T-helper 1 cell treated with Interleukin-12 subunit alpha and Interleukin-12 subunit beta and Interleukin-4 antibody, amounts not matched to agents 30 ng/mL and 1 ng/mL, for 36 hours (primary cell): ENCODE measurements around the gene MILR1. TPM values are rescaled to one million over a fixed set of nuclear protein-coding genes. Genes with fewer than 3 reads are reported as not detected.

Source experiments
- intact Hi-C: fragments of 100-400 bp; cut with micrococcal nuclease; formaldehyde crosslinking; loops from one replicate; pipeline ENCODE4 v1.15.1; 2024
- total RNA-seq: library from RNA; stranded (reverse); gene quantifications from 2 replicates; pipeline ENCODE4 v1.2.3, GENCODE V29; 2022

MILR1 gene
- total RNA-seq, 1 donor from 2014 or later: 5.4 TPM

DNA sequence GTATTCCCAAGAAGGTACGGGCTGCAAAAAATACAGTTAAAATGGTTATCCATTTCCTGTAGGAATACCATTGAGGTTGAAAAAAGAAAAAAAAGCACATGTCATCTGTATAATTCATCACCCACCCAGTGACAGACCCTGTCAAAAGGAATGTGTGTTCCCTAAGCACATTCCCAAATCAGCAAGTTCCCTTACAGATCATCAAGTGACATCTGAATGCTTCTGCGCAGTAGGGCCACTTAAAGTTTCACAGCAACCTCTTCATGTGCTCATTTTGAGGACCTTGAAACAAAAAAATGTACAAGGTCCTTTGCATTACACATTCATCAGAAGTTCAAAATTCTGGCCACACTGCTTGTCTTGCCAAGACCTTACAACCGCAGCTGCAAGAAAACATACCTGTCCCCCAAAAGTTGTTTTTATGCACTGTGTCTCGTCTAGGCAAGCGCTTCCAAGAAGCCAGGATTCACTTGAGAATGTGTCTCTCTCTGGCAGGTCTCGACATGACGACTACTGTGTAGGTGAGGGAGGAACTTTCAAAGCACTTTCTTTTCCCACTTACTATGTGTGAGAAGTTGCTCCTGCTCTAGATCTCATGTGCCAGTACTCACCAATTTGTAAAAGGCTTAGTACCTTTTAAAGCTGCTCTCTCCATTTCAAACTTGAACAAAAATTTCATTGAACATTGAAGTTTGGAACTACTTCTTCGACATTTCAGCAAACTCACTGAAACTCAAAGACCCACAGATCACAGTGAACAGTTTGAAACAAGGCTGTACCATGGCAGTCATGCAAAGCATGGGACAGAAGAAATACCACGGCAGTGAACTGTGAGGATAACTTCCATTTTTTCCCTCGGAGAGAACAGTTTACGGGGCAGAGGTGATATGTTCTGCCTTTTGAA is 52.2 kb downstream of the MILR1 start:
- intact Hi-C loops: no loop called here

DNA sequence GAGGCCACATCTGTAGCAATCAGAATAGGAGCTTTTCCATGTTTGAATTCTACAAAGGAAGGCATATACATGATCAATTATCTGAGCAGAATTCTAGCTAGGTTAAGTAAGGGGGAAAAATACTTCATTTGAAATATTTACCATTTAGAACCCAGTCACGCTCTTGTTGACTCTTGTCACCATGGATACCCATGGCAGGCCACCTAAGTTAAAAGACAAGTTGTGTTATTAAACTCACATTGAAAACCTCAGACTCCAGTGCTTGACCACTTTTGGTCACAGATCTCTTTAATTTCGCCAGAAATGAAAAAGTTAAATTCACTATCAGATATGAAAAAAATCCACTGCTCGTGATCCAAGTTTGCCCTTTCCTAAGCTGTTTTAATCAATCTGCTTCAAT is 53.1 kb downstream of the MILR1 start:
- intact Hi-C loops: no loop called here

DNA sequence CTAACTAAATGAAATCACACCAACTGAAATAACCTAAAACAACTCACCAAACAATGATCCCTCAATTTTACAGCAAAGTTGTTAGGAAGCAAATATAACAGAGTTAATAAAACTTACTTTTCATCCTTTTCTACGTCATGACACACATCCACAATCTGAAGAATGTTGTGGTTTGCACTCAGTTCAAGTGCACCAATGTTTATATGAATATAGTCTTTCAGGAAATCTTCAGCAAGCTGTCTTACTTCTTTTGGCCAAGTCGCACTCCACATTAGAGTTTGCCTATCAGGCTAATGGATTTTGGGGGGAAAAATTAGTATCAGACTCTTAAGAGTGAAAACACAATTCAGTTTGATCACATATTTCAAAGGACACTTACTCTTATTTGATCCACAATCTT is 53.9 kb downstream of the MILR1 start:
- intact Hi-C loops: no loop called here

DNA sequence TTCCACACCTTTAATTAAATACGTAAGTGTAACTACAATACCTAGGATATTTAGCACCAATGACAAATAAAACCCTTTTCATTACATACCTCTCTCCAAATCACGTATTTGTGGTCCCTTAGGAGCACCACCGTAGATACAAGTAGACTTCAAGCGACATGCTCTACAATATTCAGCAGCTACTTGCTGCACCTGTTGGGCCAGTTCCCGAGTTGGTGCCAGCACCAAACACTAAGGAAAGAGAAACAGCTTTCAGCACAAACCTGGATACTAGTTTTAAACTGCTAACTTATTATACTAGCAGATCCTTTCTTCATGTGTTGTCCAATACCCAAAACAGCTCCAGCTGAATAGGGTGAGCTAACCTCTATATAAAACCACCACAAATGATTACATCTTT is 54.4 kb downstream of the MILR1 start:
- intact Hi-C loops: no loop called here

DNA sequence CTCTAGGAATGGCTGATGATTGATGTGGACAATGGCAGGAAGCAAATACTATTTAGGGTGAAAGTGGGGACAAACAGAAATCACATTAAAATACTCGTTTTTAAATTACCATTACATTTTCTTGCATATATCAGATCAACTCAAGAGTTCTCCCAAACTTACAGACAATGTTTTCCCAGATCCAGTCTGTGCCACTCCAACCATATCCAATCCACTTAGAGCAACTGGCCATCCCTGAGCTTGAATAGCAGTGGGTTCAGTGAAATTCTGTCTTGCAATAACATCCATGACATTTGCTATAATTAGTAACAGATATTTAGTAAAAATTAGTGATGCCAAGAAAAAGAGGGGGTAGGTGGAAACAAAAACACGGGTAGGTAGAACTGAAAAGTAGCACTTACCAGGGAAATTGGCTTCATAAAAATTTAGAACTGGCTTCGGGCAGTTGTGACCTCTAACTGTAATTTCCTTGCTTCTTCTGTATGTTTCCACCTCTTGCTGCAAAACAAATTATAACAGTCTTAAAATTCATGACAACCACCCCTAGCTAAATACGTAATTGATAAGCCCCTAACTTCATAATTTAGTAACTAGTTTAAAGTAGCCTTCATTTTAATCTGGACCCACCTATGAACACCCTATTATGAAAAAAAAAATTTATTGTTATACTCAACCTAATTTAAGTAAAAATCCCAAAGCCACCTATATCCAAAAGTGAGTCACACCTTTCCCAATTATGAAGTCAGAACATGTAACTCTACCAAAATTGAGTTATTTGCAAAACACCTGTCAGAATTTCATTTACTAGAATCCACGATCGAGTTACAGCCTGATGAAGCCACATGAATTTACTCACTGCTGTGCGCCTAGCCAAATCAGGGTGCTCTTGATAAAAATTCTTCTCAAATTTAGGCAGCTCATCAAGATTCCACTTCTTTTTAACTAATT is 55.2 kb downstream of the MILR1 start:
- intact Hi-C loops: loop anchor here (2.0 kb wide), 1 partner anchor 677 kb away; the partner anchor contains the start of genes FTSJ3 and PSMC5

DNA sequence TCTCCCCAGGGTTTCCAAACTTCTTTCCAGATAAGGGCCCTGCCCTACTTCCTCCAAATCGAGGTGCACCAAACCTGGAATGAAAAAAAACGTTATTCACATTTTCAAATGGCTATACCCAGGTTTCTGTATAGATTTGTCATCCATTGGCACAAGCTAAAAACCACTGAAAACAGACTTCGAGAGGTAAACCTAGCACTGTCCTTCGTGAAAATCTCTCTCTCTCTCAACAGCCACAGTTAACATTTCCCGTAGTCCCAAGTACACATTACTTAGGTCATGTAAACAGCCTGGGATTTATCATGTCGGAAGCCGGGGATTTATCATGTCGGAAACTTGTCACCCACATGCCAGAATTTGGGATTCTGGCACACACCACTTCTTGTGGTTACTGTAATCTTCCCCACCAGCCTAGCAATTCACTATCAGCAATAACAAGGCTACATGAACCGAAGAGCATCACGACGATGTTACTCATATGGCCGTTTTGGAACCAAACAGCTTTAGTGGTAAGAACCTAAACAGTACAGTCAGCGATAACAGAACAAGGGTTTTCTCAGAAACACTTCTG is 55.9 kb downstream of the MILR1 start:
- intact Hi-C loops: loop anchor here (1.0 to 5.0 kb wide), 5 partner anchors 8 to 953 kb away; partner anchors contain the start of genes DCAF7, FTSJ3, GNA13 and MAP3K3

DNA sequence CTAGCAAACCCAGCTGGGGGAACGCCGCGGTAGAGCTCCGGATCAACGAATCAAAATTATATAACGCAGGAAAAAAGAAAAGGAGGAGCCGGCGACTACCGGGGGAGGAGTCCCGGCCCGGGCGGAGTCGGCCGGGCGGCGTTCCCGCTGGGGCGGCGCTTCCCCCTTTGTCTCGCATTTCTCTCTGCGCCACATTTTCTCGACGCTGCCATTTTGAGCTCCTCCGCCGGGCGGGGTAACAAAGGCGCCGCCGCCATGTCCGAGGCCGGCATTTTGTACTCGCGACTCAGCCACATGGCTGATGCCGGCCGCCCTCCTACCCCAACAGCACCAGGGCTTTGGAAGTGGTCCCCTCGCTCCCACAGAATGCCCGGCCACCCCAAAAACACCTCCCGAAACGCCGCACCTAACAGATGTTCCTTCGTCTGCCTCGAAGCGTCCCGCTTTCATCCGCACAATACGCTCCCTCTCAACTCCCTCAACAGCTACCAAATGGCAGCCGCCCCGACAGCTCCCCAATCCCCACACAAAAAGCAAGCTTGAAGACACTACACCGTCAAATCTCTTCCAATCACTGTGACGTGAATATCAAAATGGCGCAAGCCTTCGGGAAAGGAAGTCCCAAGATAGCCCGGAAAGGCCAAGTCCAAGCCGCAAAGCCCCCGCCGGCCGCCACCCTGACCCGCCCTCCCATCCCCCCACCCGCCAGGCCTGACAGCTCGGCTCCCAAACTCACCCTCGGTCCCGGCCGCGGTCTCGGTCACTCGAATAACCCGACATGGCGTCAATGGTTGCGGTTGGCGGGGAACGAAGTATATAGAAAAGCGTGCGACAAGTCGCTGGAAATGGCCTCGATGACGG is 56.7 kb downstream of the MILR1 start:
- intact Hi-C loops: loop anchor here (1.0 to 5.0 kb wide), 18 partner anchors 8 to 953 kb away; partner anchors contain the start of genes CCDC47, DCAF7, ERN1 and FTSJ3

DNA sequence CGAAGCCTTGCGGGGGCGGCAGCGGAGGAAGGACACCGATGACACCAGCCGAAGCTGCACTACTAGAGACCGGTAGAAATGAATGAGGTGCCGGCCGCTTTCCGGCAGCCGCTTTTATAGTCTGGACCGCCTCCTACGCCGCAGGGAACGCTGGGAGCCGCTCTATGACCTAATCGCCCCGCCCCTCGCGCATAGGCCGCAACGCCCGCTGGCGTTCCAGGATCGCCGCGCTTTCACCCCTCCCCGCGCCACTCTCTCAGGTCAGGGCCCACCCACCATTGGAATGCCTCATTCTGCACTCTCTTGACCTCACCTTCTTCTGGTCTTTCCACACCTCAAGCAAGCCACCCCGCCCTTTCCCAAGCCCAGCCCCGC is 57.3 kb downstream of the MILR1 start, which contains the start of gene DDX5:
DDX5 (minus strand) TSS at position 89 of the 375 bp plus-strand sequence. CDS start 170 bp downstream, outside the sequence.
- intact Hi-C loops: loop anchor here (1.0 to 5.0 kb wide), 16 partner anchors 67 to 954 kb away; partner anchors contain the start of genes CCDC47, DCAF7, ERN1 and GNA13

DNA sequence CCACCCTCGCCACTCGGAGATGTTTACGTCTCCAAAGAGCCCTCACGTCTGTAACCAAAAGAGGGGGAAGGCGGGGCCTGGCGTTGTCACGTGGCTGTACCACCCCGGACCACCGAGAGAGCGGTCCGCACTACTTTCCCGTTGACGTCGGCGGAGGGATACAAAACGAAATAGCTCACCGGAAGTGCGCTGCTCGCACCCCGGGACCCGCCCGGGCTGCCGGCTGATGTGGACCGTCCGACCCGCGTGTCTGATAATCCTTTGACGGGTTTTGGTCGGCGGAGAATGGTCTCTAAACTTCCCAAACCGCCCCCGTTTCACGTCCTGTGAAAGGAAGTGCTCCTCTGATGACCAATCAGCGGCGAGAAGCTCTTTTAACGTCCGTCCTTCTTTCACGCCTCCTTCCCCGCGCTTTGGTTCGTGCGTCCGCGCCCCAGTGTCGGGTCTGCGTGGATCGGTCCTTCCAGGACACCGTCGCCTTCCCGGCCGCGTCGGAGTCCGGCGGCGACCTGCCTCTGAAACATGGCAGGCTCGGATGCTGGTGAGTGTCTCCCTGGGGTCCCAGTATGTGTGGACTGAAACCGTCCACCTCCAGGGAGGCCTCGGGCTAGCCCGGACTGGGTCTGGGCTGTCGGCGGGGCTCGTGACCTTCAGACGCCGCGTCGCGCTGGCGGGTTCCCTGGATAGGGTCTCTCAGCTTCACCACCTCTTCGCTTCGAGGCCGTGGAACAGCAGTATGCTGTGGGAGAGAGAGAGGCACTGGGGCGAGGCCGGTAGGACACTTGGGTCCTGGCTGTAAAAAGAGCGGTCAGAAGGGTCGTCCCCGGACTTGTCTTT is 57.9 kb downstream of the MILR1 start, which contains the start of gene CEP95:
CEP95 (plus strand) TSS at position 402 of the 837 bp plus-strand sequence; CDS start at position 523, 121 bp downstream.
- intact Hi-C loops: loop anchor here (1.0 to 5.0 kb wide), 18 partner anchors 67 to 954 kb away; partner anchors contain the start of genes CCDC47, DCAF7, ERN1 and GNA13

DNA sequence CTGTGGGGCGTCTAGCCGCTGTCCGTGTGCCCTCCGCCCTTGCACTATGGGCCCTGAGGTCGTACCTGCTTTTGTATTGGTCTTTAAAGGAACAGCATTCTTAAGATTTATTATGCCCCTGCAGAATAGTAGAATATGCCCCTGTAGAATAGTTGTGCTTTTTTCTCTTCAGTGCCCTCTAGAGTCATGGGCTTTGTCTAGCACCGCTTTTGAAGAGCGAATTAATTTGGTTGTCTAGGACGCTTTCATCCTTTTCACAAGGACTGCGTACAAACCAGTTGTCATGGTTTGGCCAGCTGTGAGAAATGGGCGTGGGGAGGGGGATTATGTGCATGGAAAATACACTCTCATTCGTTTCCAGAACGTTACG is 58.5 kb downstream of the MILR1 start:
- intact Hi-C loops: loop anchor here (1.0 to 5.0 kb wide), 11 partner anchors 87 to 955 kb away; partner anchors contain the start of genes CCDC47, DCAF7, GNA13 and MAP3K3

DNA sequence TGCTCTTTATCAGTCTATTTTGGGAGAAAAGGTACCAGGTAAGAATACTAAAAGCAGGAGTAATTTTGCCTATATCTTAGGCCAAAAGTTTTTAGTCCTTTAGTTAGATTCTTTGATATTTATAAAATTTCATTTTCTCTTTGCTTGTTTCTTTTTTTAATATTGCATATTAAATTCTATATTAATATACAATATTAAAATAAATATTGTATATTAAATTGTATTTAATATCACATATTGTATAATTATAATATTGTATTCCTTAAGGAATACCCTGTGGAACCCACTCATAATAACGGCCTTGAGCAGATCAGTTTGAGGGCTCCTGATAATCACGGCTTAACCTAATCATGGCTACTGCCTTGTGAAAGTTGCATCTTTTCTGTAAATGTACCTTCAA is 59.8 kb downstream of the MILR1 start:
- intact Hi-C loops: loop anchor here (5.0 kb wide), 3 partner anchors 549 to 956 kb away; partner anchors contain the start of genes DCAF7, GNA13 and MAP3K3

DNA sequence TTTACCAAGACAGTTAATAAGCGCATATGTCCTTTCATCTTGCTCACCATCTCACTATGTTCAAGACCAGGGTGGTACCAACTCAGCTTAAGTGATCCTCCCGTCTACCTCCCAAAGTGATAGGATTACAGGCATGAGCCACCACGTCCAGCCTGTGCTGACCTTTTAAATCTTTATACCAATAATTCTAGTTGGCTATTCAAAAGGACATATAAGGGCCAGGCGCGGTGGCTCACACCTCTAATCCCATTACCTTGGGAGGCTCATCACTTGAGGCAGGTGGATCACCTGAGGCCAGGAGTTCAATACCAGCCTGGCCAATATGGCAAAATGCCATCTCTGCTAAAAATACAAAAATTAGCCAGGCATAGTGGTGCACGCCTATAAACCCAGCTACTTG is 60.3 kb downstream of the MILR1 start:
- intact Hi-C loops: loop anchor here (5.0 kb wide), 3 partner anchors 548 to 957 kb away; partner anchors contain the start of genes DCAF7, GNA13 and MAP3K3

DNA sequence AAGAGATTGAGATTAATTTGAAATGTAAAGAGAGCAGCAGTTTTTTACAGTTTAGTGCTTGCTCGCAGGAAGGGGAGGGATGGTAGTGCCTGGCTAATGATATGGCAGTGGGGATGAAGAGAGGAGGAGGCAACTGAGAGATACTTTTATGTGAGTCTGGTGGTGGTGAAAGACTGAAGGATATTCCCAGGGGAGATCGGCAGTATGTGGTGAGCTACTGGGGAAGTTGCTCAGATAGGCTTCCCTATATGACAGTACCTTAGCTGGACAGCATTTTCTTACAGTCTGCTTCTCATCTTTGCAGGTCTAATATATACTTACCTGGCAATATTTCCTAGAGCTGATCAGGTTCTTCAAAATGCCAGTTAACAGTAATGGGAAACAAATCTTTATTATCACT is 66.5 kb downstream of the MILR1 start:
- intact Hi-C loops: no loop called here

DNA sequence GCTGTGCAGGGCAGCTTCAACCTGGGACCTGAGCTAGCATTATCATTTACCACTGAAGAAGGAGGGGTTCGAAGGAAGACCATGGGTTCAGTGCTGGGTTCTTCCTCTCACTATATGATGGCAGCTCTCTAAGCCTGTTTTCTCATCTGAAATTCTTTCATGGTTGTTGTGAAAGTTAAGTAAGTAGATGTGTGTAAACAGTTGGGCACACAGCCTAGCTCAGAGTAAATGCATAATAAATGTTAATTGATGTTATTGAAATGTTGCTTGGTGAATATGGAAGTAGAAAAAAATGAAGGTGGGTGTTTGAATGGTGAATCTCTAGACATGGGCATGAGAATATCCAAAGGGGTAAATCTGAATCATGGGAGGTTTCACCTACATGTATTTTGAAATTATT is 66.9 kb downstream of the MILR1 start:
- intact Hi-C loops: no loop called here

Other genes with a start within 250 kb of the MILR1 start
- gene TEX2, start 185.9 kb upstream of the MILR1 start, total RNA-seq: 14.6 and 15.9 TPM in 2 replicates
- gene PECAM1, start 58.3 kb upstream of the MILR1 start, total RNA-seq: 6.5 and 7.9 TPM in 2 replicates
- 29.3 and 31.8 TPM in 2 replicates for gene POLG2, start 47.9 kb downstream of the MILR1 start, total RNA-seq
- 884 and 889 TPM in 2 replicates for gene DDX5, start 57.2 kb downstream of the MILR1 start, total RNA-seq
- gene CEP95, start 57.9 kb downstream of the MILR1 start, total RNA-seq: 48.3 and 51.6 TPM in 2 replicates
- gene SMURF2, start 213.2 kb downstream of the MILR1 start, total RNA-seq: 13.5 and 16.8 TPM in 2 replicates